H1 (cell line): ENCODE results near the gene CAPZB. TPM values are rescaled to one million over a fixed set of nuclear protein-coding genes. Genes with fewer than 3 reads are reported as not detected.

Source experiments
- CTCF ChIA-PET: fragments of 300-600 bp; sonication (Branson Sonifier 250); formaldehyde crosslinking; loops from one replicate; lab custom pipeline; 2021; ENCODE audit not compliant: partially characterized antibody; lab: Charles Lee
- POLR2A ChIA-PET: fragments of 300-600 bp; sonication (Branson Sonifier 250); formaldehyde crosslinking; loops from one replicate; lab custom pipeline; 2021; ENCODE audit warnings: inconsistent platforms; ENCODE audit not compliant: partially characterized antibody; lab: Charles Lee
- DNase-seq, 2 experiments: peaks; one replicate each; pipeline versions ENCODE4 v3.0.0 to v3.0.0-alpha.2; 2010 to 2022; ENCODE audit warnings: low spot score in 2 of 2, low read depth in 1 of 2, mixed read lengths in 1 of 2
- FAIRE-seq: peaks from 2 replicates; lab custom pipeline; 2011; peaks lifted over from hg19 to GRCh38; lab: Jason Lieb, UNC
- H2AFZ ChIP-seq: 2 replicates; pipeline ENCODE4 v1.8.1; 2012; ENCODE audit warnings: low read length, inconsistent platforms
- H2AK5ac ChIP-seq: 2 replicates; pipeline ENCODE4 v1.6.1; 2013; ENCODE audit warnings: low read depth, low read length
- H2BK120ac ChIP-seq: replicated peaks from 2 replicates; pipeline ENCODE3; 2013; ENCODE audit warnings: low read depth, low read length, inconsistent platforms
- H2BK12ac ChIP-seq: 2 replicates; pipeline ENCODE4 v1.6.1; 2013; ENCODE audit warnings: low read depth, low read length
- H2BK15ac ChIP-seq: 2 replicates; pipeline ENCODE4 v1.6.1; 2013; ENCODE audit warnings: low read length
- H2BK20ac ChIP-seq: 2 replicates; pipeline ENCODE4 v1.6.1; 2013; ENCODE audit warnings: low read length
- H2BK5ac ChIP-seq: 2 replicates; pipeline ENCODE4 v1.6.1; 2013; ENCODE audit warnings: low read depth, low read length
- H3K14ac ChIP-seq: 2 replicates; pipeline ENCODE4 v1.6.1; 2013; ENCODE audit warnings: inconsistent platforms; ENCODE audit not compliant: insufficient read length
- H3K18ac ChIP-seq: 2 replicates; pipeline ENCODE4 v1.6.1; 2013; ENCODE audit warnings: low read length; ENCODE audit errors: extremely low read depth
- H3K23ac ChIP-seq: 2 replicates; pipeline ENCODE4 v1.6.1; 2013; ENCODE audit warnings: inconsistent platforms; ENCODE audit not compliant: insufficient read length
- H3K23me2 ChIP-seq: 2 replicates; pipeline ENCODE4 v1.6.1; 2013; ENCODE audit warnings: low read depth, low read length
- H3K27ac ChIP-seq: 2 replicates; pipeline ENCODE4 v1.6.1; 2011; ENCODE audit warnings: low read depth, low read length, inconsistent platforms
- H3K27me3 ChIP-seq, 4 experiments: replicated peaks in 1 of 4; 1 replicate in 1 of 4; 2 replicates in 3 of 4; pipeline versions ENCODE4 v1.6.1 to v1.8.1; 2011 to 2013; ENCODE audit warnings: low read length in 3 of 4, mild to moderate bottlenecking in 3 of 4, inconsistent platforms in 2 of 4, mixed read lengths in 2 of 4, moderate library complexity in 1 of 4; ENCODE audit not compliant: control insufficient read depth in 3 of 4, insufficient read depth in 3 of 4; ENCODE audit errors: extremely low read depth in 1 of 4
- H3K36me3 ChIP-seq, 4 experiments: 2 replicates each; pipeline versions ENCODE4 v1.6.1 to v1.8.1; 2011 to 2013; ENCODE audit warnings: mild to moderate bottlenecking in 4 of 4, low read length in 3 of 4, moderate library complexity in 2 of 4, control low read depth in 1 of 4, inconsistent platforms in 1 of 4; ENCODE audit not compliant: insufficient read depth in 4 of 4, control insufficient read depth in 2 of 4
- H3K4ac ChIP-seq: replicated peaks from 2 replicates; pipeline ENCODE3; 2013; ENCODE audit warnings: low read length, low read depth, mixed read lengths, inconsistent platforms; ENCODE audit not compliant: insufficient read length
- H3K4me1 ChIP-seq, 4 experiments: replicated peaks in 1 of 4; 1 replicate in 1 of 4; 2 replicates in 3 of 4; pipeline versions ENCODE4 v1.6.1 to v1.8.1; 2011 to 2013; ENCODE audit warnings: low read length in 3 of 4, inconsistent platforms in 2 of 4, mixed read lengths in 1 of 4; ENCODE audit not compliant: insufficient read depth in 4 of 4, control insufficient read depth in 3 of 4
- H3K4me2 ChIP-seq, 2 experiments: 2 replicates each; pipeline versions ENCODE4 v1.6.1 to v1.8.1; 2011 to 2013; ENCODE audit warnings: low read depth in 2 of 2, low read length in 2 of 2, control low read depth in 1 of 2, inconsistent platforms in 1 of 2, mild to moderate bottlenecking in 1 of 2; ENCODE audit not compliant: insufficient read depth in 1 of 2
- H3K4me3 ChIP-seq, 4 experiments: fragments of 200-600, 300-600 bp in 1 of 4; sonication (generic), shearing (Covaris generic), sonication (Bioruptor Twin) in 1 of 4; 2 replicates each; pipeline versions ENCODE4 v1.5.1 to v1.8.1; 2011 to 2016; ENCODE audit warnings: low read length in 4 of 4, low read depth in 3 of 4, control low read depth in 2 of 4, inconsistent platforms in 2 of 4, mild to moderate bottlenecking in 2 of 4, mixed read lengths in 1 of 4, moderate library complexity in 1 of 4; ENCODE audit not compliant: insufficient read depth in 2 of 4; ENCODE audit errors: extremely low read depth in 1 of 4
- H3K56ac ChIP-seq: replicated peaks from 2 replicates; pipeline ENCODE3; 2013; ENCODE audit warnings: low read depth, mild to moderate bottlenecking, mixed read lengths, low read length, inconsistent platforms; ENCODE audit not compliant: insufficient read length
- H3K79me1 ChIP-seq: 2 replicates; pipeline ENCODE4 v1.6.1; 2013; ENCODE audit warnings: low read depth, low read length, control low read depth
- H3K79me2 ChIP-seq, 2 experiments: 2 replicates each; pipeline versions ENCODE4 v1.6.1 to v1.8.1; 2012 to 2013; ENCODE audit warnings: low read length in 2 of 2, mild to moderate bottlenecking in 2 of 2, inconsistent platforms in 1 of 2; ENCODE audit not compliant: insufficient read depth in 2 of 2, control insufficient read depth in 1 of 2
- H3K9ac ChIP-seq, 4 experiments: replicated peaks in 1 of 4; 1 replicate in 1 of 4; 2 replicates in 3 of 4; pipeline versions ENCODE4 v1.6.1 to v1.8.1; 2011 to 2013; ENCODE audit warnings: low read depth in 3 of 4, low read length in 3 of 4, control low read depth in 2 of 4, mild to moderate bottlenecking in 2 of 4, moderate library complexity in 2 of 4, inconsistent platforms in 1 of 4; ENCODE audit errors: extremely low read depth in 1 of 4
- H3K9me3 ChIP-seq, 2 experiments: 2 replicates each; pipeline versions ENCODE4 v1.6.1 to v1.8.1; 2012 to 2013; ENCODE audit warnings: mild to moderate bottlenecking in 2 of 2, moderate library complexity in 2 of 2, control low read depth in 1 of 2, inconsistent platforms in 1 of 2, low read depth in 1 of 2, low read length in 1 of 2, mixed read lengths in 1 of 2; ENCODE audit not compliant: insufficient read depth in 2 of 2
- H4K20me1 ChIP-seq, 2 experiments: replicated peaks in 1 of 2; 2 replicates each; pipeline versions ENCODE3 to v1.8.1; 2011 to 2013; ENCODE audit warnings: inconsistent platforms in 2 of 2, low read length in 2 of 2, mild to moderate bottlenecking in 1 of 2; ENCODE audit not compliant: insufficient read depth in 2 of 2, control insufficient read depth in 1 of 2
- H4K5ac ChIP-seq: 2 replicates; pipeline ENCODE4 v1.6.1; 2013; ENCODE audit warnings: low read length, low read depth, mixed read lengths, inconsistent platforms; ENCODE audit not compliant: insufficient read length
- H4K8ac ChIP-seq: 2 replicates; pipeline ENCODE4 v1.8.0; 2013; ENCODE audit warnings: mild to moderate bottlenecking, moderate library complexity, low read length, inconsistent platforms; ENCODE audit not compliant: insufficient read depth; ENCODE audit errors: extremely low read depth
- H4K91ac ChIP-seq: replicated peaks from 2 replicates; pipeline ENCODE3; 2013; ENCODE audit warnings: low read length, mixed read lengths, inconsistent platforms; ENCODE audit not compliant: insufficient read length
- CHD2 ChIP-seq: IDR thresholded peaks from 2 replicates; pipeline ENCODE4 v1.6.1; 2012; ENCODE audit warnings: low read length, improper control_type of control experiment
- CTCF ChIP-seq, 3 experiments: IDR thresholded peaks; 1 replicate in 2 of 3; 2 replicates in 1 of 3; pipeline versions ENCODE4 v1.5.1 to v1.6.1; 2011; ENCODE audit warnings: low read length in 3 of 3, mild to moderate bottlenecking in 3 of 3, inconsistent platforms in 2 of 3, low read depth in 1 of 3, moderate library complexity in 1 of 3; ENCODE audit not compliant: insufficient read depth in 1 of 3; ENCODE audit errors: control extremely low read depth in 1 of 3
- E2F6 ChIP-seq: IDR thresholded peaks from 2 replicates; pipeline ENCODE4 v1.6.1; 2012; ENCODE audit warnings: inconsistent platforms
- EP300 ChIP-seq, 2 experiments: IDR thresholded peaks; 1 replicate in 1 of 2; 2 replicates in 1 of 2; pipeline ENCODE4 v1.6.1; 2011 to 2012; ENCODE audit warnings: low read depth in 2 of 2, low read length in 2 of 2, mild to moderate bottlenecking in 2 of 2, borderline replicate concordance in 1 of 2, inconsistent platforms in 1 of 2, moderate library complexity in 1 of 2
- JUN ChIP-seq: IDR thresholded peaks from 2 replicates; pipeline ENCODE4 v1.6.1; 2011; ENCODE audit warnings: low read depth, mild to moderate bottlenecking, improper control_type of control experiment, low read length
- KDM5A ChIP-seq: fragments of 200-600 bp; IDR thresholded peaks from 2 replicates; pipeline ENCODE4 v1.7.1; 2012; ENCODE audit warnings: mild to moderate bottlenecking, low read length, inconsistent platforms, mixed read lengths
- MAFK ChIP-seq: IDR thresholded peaks from 2 replicates; pipeline ENCODE4 v1.6.1; 2012; ENCODE audit warnings: low read depth, mild to moderate bottlenecking, improper control_type of control experiment, low read length
- NRF1 ChIP-seq: IDR thresholded peaks from 2 replicates; pipeline ENCODE4 v1.6.1; 2011; ENCODE audit warnings: mild to moderate bottlenecking, low read depth, low read length, improper control_type of control experiment
- RAD21 ChIP-seq, 2 experiments: IDR thresholded peaks in 1 of 2; conservative IDR thresholded peaks in 1 of 2; 2 replicates each; pipeline ENCODE4 v1.6.1; 2011; ENCODE audit warnings: low read depth in 2 of 2, low read length in 2 of 2, improper control_type of control experiment in 1 of 2, inconsistent platforms in 1 of 2, mild to moderate bottlenecking in 1 of 2, moderate library complexity in 1 of 2
- TBP ChIP-seq: IDR thresholded peaks from 2 replicates; pipeline ENCODE4 v1.6.1; 2011; ENCODE audit warnings: low read depth, low read length, improper control_type of control experiment
- WGBS, 2 experiments: shearing (Covaris generic) in 1 of 2; methylation state at CpG; one replicate each; pipeline versions ENCODE4 v1.1.6 to v1.1.7; 2013 to 2015; ENCODE audit warnings: low lambda C conversion rate in 2 of 2, mixed read lengths in 2 of 2, inconsistent platforms in 1 of 2, low coverage in 1 of 2, missing lambda C conversion rate in 1 of 2; ENCODE audit not compliant: insufficient replicate concordance in 2 of 2, insufficient coverage in 1 of 2, insufficient read length in 1 of 2; ENCODE audit errors: extremely low coverage in 1 of 2, missing lambda C conversion rate in 1 of 2; 5-methylcytosine and 5-hydroxymethylcytosine counted together
- polyA plus RNA-seq, 7 experiments: library from polyadenylated mRNA; depleted of rRNA in 3 of 7; stranded (reverse) in 5 of 7; unstranded in 2 of 7; fragments of >200 nt in 5 of 7; fragments of 200-250 nt in 2 of 7; gene quantifications; 1 replicate in 5 of 7; 2 replicates in 1 of 7; 4 replicates in 1 of 7; pipeline versions ENCODE4 v1.2.1 to v1.2.3, GENCODE V29; 2011 to 2013; ENCODE audit warnings: missing spikeins in 2 of 7, mixed read lengths in 2 of 7
- total RNA-seq: library from RNA; stranded (reverse); fragmentation: NEBNext Ultra II Directional; extraction: Animal tissue kit (Norgen Biotek cat#: 25700); gene quantifications from 2 replicates; pipeline ENCODE4 v1.2.1, GENCODE V29; 2021

Gene CAPZB
- total and polyA plus RNA-seq, 2 of the 8 experiments (the other 6 are each of a cell fraction or from before 2014, with no cell fraction given): 162 to 371 TPM

GRCh38 chr1:19410393-19410792 lies 74.9 kb downstream of the CAPZB start:
- peaks cover 7 to 12% (median 10%) of the 10 kb centered on the region in 4 experiments for H3K4me1 ChIP-seq
- POLR2A ChIA-PET: no interaction called here
- CTCF ChIA-PET: interaction anchor here (0.6 to 7.4 kb wide), 13 partner anchors 9 to 172 kb away, joined by 3 to 46 read pairs (median 7); no protein-coding TSS in a partner anchor
- peak; percentile 41 to 48 (median 43) for TF ChIP-seq CTCF (IDR thresholded peaks at IDR 0.05; ENCODE audit: control extremely low read depth in 1 of 3, insufficient read depth in 1 of 3, low read depth in 1 of 3, low read length in 3 of 3)
- no peak for TF ChIP-seq MAFK
- TF ChIP-seq RAD21 (IDR thresholded peaks at IDR 0.05 in 1 of 2, conservative IDR thresholded peaks at IDR 0.05 in 1 of 2; ENCODE audit: low read depth in 2 of 2, low read length in 2 of 2): peak; percentile 34 to 43; a peak in 2 of 4 replicates
- no peak for TF ChIP-seq CHD2
- TF ChIP-seq E2F6: no peak
- TF ChIP-seq KDM5A: no peak
- TF ChIP-seq NRF1: no peak
- no peak for TF ChIP-seq TBP
- no peak for TF ChIP-seq EP300 (IDR thresholded peaks at IDR 0.05; ENCODE audit: borderline replicate concordance in 1 of 2, low read depth in 2 of 2, low read length in 2 of 2)
- no peak for TF ChIP-seq JUN

More at GRCh38 chr1:19410393-19410792, 74.9 kb downstream of the CAPZB start:
- Histone ChIP-seq H4K91ac (no peak overlapping the region), H3K79me2 (peaks cover 6 to 84% of the 10 kb centered on the region in 2 experiments), H3K23me2 (no peaks in the 10 kb centered on the region), H4K8ac (no peak overlapping the region), H3K9ac (no peak overlapping the region), H3K56ac (no peak overlapping the region), H3K27ac (no peak overlapping the region), H2BK5ac (no peak overlapping the region), H3K9me3 (no peaks in the 10 kb centered on the region), H2AK5ac (no peak overlapping the region), H3K27me3 (no peaks in the 10 kb centered on the region), H4K5ac (no peak overlapping the region), H4K20me1 (peaks cover 19 to 38% of the 10 kb centered on the region in 2 experiments), H3K4me2 (no peak overlapping the region), H2BK20ac (no peak overlapping the region), H3K4me3 (no peak overlapping the region), H3K36me3 (peaks cover 0 to 6% (median 0%) of the 10 kb centered on the region in 4 experiments; a peak in 2 of 8 replicates), H2BK12ac (no peak overlapping the region), H3K4ac (no peak overlapping the region), H2BK15ac (no peak overlapping the region), H2BK120ac (no peak overlapping the region), H3K14ac (no peak overlapping the region), H3K79me1 (peaks cover 28% of the 10 kb centered on the region), H2AFZ (no peak overlapping the region), H3K18ac (no peak overlapping the region), H3K23ac (no peak overlapping the region)
- FAIRE-seq: no peak
- no peak for DNase-seq
- 66% methylated on average over 3 of the region's 5 CpGs; no CpG with 5 or more reads in 1 of the 2 experiments for WGBS, 2 experiments
